Amygdala (tissue), 56 donors: ENCODE measurements around the gene CHRM1.

ENCODE experiments used
- DNase-seq, 56 donors: peaks; one replicate each; lab custom pipeline; 2025; lab: John Stamatoyannopoulos, UW

Gene CHRM1

GRCh38 chr11:62909107-62909894 is 11.9 kb downstream of the CHRM1 start:
- peak in 23 of 56 donors; percentile 10 to 67 (median 33) for DNase-seq

- DNase-seq, result peak in 6 of 56 donors; percentile 11 to 67 (median 28)
Measured at GRCh38 chr11:62908468-62909072, 12.6 kb downstream of the CHRM1 start.

DNA sequence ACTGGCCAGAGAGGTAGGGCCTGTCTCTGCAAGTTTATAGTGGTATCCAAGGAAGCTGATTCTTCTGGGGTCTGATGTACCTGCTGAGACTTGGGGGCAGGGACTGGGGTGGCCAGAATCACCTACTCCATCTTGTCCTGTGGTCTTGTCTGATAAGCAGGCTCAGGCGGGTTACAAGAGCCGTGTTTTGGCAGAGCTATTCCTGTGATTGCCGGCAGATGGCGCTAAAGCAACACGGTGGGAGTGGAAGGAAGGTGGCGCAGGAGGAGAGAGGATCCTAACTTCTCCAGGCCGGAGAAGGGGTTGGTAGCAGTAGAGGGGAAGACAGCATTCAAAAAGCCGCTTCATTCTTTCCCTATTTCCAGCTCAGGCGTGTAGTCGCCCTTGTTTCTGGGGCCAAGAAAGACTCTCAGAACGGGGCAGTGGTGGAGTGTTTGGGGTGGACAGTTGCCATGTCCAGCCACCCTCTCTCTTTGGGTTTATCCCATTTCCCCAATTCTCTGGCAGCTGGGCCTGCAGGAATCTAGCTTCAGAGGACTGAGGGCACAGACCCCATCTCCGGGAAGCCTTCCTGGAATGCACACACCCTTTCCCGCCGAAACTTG is 15.1 kb downstream of the CHRM1 start:
- DNase-seq, result peak in 54 of 56 donors; percentile 21 to 88 (median 69)

GRCh38 chr11:62905296-62905695 is 15.9 kb downstream of the CHRM1 start:
- peak in 1 of 56 donors; percentile 18 for DNase-seq

DNA sequence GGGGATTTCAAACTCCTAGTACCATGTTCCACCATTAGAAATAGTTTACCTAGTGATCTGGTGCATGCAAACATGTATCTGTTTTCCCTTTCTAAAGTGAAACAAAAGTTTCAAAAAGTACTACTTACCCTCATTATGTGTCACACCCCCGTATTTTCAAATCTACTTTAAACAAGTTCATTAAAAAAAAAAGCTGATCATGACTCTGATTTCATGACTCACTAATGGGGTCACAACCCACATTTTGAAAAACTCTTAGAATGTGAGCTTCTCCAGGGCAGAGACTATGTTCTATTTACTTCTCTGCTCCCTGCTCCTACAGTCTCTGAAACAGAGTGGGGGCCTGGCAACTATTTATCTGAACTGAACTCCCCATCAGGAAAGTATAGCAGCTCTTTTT is 18.2 kb downstream of the CHRM1 start:
- DNase-seq, result no peak

DNA sequence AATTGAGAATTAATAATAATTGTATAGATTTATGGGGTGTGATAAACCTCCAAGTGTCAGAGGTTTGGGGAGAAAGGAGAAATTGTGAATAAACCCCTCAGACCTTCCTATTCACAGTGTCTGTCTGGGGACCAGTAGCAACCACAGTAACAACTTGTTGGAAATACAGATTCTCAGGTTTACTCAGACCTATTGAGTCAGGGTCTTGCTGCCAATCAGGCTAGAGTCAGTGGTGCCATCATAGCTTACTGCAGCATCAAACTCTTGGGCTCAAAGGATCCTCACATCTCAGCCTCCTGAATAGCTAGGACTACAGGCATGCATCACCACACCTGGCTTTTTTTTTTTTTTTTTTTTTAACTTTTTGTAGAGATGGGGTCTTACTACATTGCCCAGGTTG is 23.1 kb downstream of the CHRM1 start:
- DNase-seq, result no peak

GRCh38 chr11:62897311-62897710 is 23.9 kb downstream of the CHRM1 start:
- no peak for DNase-seq

GRCh38 chr11:62896049-62896448 is 25.1 kb downstream of the CHRM1 start:
- DNase-seq, result peak in 13 of 56 donors; percentile 11 to 65 (median 32)

DNA sequence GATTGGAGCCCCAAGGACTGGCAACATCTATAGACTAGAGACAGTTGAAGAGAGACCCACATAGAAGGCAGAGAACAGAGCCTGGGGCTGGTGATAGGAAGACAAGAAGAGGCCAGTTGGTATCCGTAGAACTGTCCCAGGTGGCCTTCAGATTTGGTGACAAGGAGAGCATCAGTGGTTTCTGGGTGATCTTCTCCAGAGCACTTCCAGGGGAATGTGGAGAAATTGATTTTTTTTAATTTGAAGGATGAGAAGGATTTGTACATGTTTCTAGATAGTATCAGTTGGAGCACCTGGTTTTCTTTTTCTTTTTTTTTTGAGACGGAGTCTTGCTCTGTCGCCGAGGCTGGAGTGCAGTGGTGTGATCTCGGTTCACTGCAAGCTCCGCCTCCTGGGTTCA is 25.7 kb downstream of the CHRM1 start:
- no peak for DNase-seq

- no peak for DNase-seq
Measured at GRCh38 chr11:62892077-62892922, 28.9 kb downstream of the CHRM1 start.

- DNase-seq, result no peak
Measured at GRCh38 chr11:62889484-62890437, 31.4 kb downstream of the CHRM1 start.

GRCh38 chr11:62889126-62889483 is 32.1 kb downstream of the CHRM1 start:
- DNase-seq, result no peak

DNA sequence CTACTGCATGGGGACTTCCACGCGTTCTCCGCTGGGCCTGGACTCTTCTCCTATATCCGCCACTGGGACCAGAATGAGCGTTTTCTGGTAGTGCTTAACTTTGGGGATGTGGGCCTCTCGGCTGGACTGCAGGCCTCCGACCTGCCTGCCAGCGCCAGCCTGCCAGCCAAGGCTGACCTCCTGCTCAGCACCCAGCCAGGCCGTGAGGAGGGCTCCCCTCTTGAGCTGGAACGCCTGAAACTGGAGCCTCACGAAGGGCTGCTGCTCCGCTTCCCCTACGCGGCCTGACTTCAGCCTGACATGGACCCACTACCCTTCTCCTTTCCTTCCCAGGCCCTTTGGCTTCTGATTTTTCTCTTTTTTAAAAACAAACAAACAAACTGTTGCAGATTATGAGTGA is 32.8 kb downstream of the CHRM1 start:
- no peak for DNase-seq

GRCh38 chr11:62885137-62885750 is 35.9 kb downstream of the CHRM1 start:
- no peak for DNase-seq

DNA sequence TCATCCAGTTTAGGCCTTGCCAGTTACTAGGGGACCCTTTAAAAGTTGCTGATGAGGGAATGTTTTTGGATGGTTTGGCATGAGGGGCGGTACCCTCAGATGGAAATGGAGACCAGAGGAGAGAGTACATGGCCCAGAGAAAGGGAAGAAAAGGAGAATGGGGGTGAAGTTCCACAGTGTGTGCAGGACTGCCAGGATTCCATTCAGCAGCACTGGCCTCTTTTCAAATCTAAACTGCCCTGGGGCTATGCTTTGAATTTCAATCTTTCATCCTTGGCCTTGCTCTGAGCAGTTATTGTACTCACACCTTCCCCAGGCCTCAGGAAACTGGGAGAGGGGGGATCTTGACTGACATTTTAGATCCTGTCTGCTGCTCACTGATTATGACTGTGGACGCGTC is 37.5 kb downstream of the CHRM1 start:
- DNase-seq, result peak in 16 of 56 donors; percentile 9 to 51 (median 21)

- DNase-seq, result no peak
Measured at GRCh38 chr11:62882788-62883501, 38.2 kb downstream of the CHRM1 start.

GRCh38 chr11:62882431-62882749 is 38.8 kb downstream of the CHRM1 start:
- DNase-seq, result no peak

DNA sequence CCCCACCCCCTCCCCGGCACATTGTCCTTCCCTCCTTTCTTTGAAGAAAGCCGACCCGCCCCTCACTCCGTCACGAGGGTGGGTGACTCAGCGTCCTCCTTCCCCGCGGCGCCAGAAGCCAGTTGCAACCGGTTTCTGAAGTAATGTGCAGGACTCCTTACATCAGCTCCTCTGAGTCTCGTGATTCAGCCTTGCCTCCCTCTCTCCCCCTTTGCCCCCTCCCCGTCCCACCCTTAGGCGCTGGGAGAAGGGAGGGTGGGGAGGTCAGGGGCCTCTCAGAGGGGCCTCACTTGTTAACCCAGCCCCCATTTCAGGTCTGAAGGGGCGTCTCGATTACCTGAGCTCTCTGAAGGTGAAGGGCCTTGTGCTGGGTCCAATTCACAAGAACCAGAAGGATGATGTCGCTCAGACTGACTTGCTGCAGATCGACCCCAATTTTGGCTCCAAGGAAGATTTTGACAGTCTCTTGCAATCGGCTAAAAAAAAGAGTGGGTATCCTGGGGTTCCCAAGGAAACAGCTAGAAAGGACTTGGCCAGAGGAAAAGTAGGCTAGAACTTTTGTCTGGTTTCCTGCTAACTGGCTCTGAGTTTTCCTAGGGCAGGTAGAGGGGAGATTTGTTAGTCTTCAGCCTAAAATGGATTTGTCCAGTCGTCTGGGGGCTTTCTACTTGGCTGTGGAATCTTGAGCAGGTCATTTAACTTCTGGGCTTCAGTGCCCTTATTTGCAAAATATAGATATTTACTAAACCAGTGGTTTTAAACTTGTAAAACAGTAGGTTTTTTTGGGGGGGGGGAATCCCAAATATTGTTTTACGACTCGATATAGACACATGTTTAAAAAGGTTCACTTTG is 39.4 kb downstream of the CHRM1 start:
- peak in 52 of 56 donors; percentile 25 to 97 (median 84) for DNase-seq
